NB4 (cell line): ENCODE data around the gene SH3PXD2A.

ENCODE experiments used
- DNase-seq: peaks from one replicate; pipeline ENCODE4 v3.0.0; 2010; ENCODE audit warnings: low read depth
- H3K4me3 ChIP-seq: one replicate; pipeline ENCODE4 v1.5.1; 2011; ENCODE audit warnings: mild to moderate bottlenecking, low read depth, low read length, moderate library complexity
- MAX ChIP-seq: IDR thresholded peaks from 2 replicates; pipeline ENCODE4 v1.6.1; 2011; ENCODE audit warnings: low read depth, low read length
- MYC ChIP-seq: IDR thresholded peaks from 2 replicates; pipeline ENCODE4 v1.6.1; 2011; ENCODE audit warnings: low read depth, low read length
- POLR2A ChIP-seq: IDR thresholded peaks from 2 replicates; pipeline ENCODE4 v1.6.1; 2011; ENCODE audit warnings: mild to moderate bottlenecking; ENCODE audit not compliant: insufficient read length; ENCODE audit errors: extremely low read depth
- TF ChIP-seq, protein P1 (sequence below): IDR thresholded peaks from one replicate; pipeline ENCODE4 v1.5.1; 2012; ENCODE audit warnings: low read depth, low read length

Gene SH3PXD2A

DNA sequence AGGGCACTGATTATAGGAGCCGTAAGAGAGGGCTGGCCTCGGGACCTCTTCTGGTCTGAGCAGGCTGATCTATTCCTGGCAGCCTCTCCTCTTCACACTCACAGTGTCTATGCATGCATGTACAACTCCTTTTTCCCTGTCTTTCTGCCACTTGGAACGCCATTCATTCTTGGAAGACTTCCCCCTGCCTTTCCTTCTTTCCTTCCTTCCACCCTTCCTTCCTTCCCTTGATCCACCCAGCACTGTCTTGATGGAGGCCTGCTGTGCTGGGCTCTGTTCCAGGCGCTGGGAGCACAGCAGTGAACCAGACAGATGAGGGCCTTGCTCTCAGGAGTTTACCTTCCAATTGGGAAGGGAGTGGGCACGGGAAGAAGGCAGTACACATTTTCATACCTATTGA is 114.8 kb downstream of the SH3PXD2A start:
- TF ChIP-seq, protein P1, sequence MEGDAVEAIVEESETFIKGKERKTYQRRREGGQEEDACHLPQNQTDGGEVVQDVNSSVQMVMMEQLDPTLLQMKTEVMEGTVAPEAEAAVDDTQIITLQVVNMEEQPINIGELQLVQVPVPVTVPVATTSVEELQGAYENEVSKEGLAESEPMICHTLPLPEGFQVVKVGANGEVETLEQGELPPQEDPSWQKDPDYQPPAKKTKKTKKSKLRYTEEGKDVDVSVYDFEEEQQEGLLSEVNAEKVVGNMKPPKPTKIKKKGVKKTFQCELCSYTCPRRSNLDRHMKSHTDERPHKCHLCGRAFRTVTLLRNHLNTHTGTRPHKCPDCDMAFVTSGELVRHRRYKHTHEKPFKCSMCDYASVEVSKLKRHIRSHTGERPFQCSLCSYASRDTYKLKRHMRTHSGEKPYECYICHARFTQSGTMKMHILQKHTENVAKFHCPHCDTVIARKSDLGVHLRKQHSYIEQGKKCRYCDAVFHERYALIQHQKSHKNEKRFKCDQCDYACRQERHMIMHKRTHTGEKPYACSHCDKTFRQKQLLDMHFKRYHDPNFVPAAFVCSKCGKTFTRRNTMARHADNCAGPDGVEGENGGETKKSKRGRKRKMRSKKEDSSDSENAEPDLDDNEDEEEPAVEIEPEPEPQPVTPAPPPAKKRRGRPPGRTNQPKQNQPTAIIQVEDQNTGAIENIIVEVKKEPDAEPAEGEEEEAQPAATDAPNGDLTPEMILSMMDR, result no peak
- TF ChIP-seq MAX (no peak), POLR2A (no peak), MYC (no peak)

GRCh38 chr10:103739039-103739764 is 116.2 kb downstream of the SH3PXD2A start:
- no peak for DNase-seq
- H3K4me3 ChIP-seq, result no peak overlapping the region
- TF ChIP-seq MYC, result no peak
- TF ChIP-seq, protein P1, result no peak

More for the DNA sequence above, 114.8 kb downstream of the SH3PXD2A start:
- H3K4me3 ChIP-seq, result no peak overlapping the region
- DNase-seq, result no peak

DNA sequence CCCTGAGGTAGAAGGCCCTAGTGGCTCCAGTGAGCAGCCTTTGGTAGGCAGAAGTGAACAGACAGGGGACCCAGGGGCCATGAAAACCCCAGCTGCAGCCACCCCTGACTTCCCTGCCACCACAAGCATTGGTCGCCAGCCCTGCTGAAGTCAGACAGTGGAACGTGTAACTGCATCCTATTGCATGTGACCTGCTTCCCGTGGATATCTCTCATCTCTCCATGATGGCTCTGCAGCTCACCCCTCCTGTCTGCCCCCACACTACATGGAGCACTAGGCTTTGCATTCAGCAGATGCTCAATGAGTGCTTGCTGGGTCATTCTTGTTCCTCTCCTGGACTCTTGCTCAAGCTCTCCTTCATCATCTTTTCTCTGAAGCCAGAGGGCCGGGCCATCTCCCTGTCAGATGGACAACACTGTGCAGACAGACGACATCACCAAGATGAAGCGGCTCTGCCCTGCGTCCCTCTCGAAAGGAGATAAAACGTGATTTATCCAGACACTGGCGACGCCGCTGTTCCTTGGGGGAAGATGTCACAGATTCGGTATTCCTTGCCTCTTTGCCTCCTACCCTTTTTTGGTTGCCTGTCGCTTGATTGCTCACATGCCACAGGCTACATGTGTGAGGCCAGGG is 117.5 kb downstream of the SH3PXD2A start:
- no peak for DNase-seq
- no peak overlapping the region for H3K4me3 ChIP-seq
- TF ChIP-seq MYC (no peak), MAX (no peak), POLR2A (no peak)
- TF ChIP-seq, protein P1, result no peak

- H3K4me3 ChIP-seq, result no peak overlapping the region
- DNase-seq, result peak; percentile 52
- TF ChIP-seq, protein P1, result no peak
- no peak for TF ChIP-seq MYC
- TF ChIP-seq POLR2A, result no peak
- no peak for TF ChIP-seq MAX
These were observed 118.6 kb downstream of the SH3PXD2A start for GRCh38 chr10:103736763-103737162.

DNA sequence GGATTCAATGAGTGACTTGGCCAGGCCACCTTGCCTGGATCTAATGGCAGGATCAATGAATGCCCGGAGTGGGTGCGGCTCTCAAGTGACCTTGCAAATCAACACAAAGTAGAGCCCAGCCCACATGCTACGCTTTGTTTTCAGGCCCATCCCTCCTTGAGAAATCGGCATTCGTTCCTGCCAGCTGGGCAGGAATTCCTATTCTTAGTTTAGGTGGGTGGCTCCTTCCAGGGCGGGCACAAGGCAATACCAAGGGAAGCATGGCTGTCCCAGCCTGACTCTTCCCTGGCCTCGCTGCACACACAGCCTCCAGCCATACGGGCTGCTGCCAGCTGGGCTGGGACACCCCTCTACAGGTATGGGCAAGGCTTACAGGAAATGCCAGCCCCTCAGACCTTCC is 119.3 kb downstream of the SH3PXD2A start:
- TF ChIP-seq MAX (no peak), MYC (no peak), POLR2A (no peak)
- TF ChIP-seq, protein P1, result no peak
- no peak overlapping the region for H3K4me3 ChIP-seq
- no peak for DNase-seq
